IPS DF 4.7 (cell line): ENCODE measurements around the gene DIP2C.

Source experiments
- DNase-seq: peaks from one replicate; pipeline ENCODE4 v3.0.0-alpha.2; 2013; ENCODE audit warnings: low spot score; ENCODE audit errors: extremely low read depth

Gene DIP2C

DNA sequence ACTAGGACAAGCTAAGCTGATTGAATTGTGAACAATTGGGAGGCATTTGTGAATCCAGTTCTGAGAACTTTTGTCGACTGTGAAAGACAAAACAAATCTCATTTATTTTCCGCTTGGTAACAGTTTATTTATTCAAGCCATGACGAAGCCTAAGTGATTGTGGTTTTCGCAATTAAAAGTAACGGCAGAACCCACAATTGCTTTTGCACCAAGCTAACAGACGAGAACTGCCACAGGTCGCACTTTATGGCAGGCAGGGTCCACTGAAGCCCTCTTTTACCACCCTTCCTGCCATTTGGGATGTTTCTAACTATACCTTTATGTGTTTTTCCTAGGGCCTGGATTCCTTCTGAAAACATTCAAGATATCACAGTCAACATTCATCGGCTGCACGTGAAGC lies 443.0 kb downstream of the DIP2C start:
- no peak for DNase-seq

DNA sequence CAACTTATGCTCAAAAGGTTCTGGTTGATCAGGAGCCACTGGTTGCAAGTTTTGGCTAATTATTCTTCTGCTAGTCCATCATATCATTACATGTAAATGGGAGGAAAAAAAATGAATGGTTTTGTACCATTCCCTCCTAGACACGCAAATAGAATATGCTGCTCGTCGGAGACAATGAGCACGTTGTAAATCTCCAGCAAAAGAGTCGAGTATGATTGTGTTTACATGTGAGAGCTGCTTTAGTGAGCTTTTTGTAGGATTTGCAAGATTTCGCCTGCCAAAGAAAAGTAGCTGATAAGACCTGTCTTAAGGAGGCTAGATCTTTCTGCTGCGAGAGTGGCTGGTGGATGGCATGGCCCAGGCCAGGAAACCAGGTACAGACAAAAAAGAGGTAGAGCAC lies 445.2 kb downstream of the DIP2C start:
- no peak for DNase-seq

DNA sequence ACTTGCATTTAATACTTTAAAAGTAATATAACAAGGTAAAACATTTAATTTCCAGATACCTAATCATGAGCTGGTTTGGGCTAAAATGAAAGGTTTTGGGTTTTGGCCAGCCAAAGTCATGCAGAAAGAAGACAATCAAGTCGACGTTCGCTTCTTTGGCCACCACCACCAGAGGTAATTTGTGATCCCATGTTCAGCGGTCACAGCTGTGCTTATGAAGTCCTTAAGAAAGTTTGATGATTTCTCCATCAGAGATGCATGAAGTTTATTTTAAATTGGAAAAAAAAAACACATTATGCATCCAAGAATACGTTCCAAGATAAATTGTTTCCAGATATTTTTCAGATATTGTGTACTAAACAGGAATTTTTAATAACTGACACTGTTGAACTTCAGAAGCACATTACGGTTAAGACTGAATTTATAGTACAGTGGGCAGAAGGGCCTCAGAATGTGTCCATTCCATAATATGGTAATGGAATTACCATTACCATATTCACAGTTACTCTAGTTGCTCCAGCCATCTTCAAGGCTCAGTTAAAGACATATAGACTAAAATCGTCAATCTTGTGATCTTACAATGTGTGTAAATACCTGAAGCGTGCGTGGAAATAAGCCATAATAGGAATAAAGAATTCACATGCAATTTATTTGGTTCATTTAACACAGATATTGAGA lies 447.4 kb downstream of the DIP2C start:
- no peak for DNase-seq

DNA sequence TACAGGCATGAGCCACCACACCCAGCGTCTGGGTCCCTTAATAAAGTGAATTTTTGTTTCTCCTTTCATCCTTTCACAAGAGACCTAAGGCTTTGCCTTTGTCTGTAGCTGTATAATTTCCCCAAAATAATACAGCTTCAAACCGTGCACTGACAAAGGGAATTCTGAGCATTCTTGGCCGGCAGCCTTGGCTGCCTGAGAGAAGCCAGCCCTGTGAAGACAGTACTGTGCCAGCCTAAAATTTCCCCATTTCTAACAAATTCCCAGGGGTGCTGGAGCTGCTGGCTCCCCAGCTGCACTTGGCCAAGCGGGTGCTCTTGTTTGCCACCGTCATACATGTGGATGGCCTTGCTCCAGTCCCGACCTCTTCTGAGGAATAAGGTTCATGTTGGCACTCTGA lies 448.0 kb downstream of the DIP2C start:
- no peak for DNase-seq

DNA sequence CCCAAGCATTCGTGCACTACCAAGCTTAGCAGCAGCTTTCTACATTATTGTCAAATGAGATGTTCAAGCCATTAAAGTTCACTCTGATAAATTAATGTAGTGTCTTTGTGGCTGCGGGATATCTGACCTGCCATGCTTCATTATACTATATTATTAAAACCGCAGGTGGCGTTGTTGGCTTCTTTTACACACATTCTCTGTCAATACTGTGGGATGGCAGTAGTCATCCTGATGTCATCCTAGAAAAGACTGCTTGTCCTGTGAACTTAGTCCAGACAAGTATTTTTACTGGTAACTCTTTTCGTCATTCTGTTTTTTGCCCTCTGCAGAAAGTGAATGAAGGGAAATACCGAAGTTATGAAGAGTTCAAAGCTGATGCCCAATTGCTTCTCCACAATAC lies 450.4 kb downstream of the DIP2C start:
- no peak for DNase-seq

DNA sequence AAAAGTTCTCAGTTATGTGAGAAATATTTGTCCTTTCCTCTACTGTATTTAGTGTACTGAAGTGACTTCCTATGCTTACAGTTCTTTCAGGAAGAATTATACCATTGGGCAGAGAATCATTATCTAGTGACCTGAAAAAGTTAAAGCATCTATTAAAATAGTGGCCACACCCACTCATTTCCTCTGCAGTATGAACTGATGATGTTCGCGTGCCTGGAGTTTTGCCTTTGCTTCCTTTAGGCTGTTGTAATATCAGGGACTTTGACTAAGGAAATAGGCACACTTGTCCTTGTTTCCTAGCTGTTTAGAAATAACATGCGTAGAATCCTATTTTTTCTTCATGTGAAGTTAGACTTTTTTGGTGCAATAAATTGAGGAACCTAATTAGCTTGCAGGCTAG lies 453.6 kb downstream of the DIP2C start:
- DNase-seq, result no peak

DNA sequence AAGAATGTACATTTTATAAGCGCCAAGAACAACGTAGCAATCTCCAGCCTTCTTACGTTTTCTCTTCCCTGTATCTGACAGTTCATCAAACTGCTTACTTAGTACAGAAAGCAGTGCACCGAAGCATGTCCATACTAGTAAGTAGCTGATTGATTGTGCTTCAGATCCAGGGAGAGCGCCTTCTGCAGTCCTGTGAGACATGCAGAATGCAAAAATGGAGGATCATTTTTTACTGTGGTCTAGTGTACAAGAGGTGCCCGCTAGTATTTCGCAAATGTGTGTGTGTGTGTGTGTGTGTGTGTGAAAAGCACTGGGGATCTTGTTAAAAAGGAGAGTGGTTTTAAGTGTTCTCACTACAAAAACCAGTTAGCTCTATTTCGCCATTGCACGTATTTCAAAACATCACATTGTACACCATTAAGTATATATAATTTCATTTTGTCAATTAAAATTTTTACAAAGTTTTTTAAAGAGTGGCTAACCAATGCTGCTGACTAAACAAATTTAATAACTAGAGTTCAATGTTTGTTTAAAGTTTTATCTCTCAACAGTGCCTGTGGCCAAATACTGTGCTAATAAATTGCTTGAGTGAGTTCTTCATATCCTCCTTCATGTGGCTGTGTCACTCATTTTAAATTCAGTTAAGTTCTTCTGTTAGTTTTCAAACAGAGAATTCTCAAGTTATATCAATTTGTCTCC lies 454.6 kb downstream of the DIP2C start:
- DNase-seq, result no peak

DNA sequence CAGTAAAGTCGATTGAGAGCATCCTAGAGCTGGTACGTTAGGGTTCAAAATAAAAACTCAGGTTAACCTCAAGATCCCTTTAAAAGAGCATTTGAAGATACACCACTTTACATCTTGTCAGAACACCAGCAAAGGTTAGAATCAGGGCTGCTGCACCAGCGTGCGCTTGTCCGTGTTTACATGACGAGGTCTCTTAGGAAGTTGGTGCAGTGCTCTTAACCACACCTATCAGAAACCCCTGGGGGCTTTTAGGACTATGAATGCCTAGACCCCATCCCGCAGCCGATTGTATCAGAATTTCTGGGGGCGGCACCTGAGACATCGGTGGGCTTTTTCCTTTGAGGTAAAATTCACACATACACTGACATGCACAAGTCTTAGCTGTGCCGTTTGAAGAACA lies 456.6 kb downstream of the DIP2C start:
- no peak for DNase-seq

DNA sequence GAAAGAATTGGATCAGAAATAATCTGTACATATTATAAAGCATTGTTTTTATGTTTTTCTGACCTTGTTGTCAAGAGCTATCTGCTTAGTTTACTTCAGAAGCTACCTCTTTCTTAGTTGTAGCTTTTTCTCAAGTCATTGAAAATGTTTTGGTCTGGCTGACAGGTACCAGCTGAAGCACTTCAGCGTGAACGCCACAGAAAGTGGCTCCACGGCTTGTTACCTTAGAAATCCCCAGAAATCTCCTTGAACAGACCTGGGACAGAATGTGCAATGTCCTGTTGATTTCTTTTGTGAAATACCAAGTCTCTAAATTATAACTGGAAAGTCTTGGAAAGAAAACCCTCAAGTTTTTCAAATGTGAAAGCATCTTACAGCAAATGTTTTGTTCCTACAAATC lies 457.4 kb downstream of the DIP2C start:
- no peak for DNase-seq

DNA sequence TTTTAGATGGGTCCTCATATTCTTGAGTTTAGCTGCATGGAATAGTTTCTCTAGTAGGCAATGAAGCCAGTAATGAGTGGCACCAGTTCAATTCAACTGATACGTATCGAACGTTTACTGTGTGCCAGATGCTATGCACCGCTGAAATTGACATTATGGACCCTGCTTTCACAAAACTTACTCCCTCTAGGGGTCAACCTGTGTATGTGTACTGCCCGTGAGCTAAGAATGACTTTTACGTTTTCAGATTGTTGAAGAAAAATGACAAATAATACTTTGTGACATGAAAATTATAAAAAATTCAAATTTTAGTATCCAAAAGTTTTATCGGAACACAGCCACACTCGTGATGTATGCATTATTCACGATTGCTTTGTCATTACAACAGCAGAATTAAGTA lies 458.7 kb downstream of the DIP2C start:
- DNase-seq, result no peak

DNA sequence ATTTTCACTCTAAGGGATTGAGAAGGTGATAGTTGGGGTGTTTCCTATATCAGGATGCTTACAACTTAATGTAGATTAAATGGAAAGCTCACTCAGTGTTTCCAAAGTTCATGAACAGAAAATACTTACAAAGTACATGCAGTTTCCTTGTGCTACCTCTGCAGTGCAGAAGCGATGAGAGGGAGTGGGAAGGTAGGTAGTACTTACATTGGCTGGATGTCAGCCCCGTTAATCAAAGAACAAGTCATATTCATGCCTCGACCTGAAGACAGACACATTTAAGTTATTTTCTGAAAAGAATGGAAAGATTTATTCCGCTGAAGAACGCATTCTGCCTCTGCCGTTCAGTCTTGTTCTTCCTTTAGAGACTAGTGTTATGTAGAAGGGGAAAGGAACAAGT lies 461.1 kb downstream of the DIP2C start:
- no peak for DNase-seq

DNA sequence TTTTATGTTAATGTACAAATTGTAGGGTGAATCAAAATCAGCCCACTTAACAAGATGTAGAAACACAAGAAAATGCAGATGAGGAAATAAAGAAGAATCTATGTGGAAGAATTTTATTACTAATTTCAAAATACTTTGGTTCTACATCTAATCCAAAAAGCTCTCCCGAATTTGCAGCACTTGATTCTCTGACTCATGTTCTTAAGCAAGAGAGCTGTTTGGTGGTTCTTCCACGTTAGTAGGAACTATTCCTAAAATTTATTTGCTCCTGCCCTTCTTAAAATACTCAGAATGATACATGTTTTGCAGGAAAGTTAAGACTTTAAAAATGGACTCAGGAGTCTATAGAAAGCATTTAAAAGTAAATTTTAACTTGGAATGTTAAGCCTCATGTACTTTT lies 462.5 kb downstream of the DIP2C start:
- no peak for DNase-seq

DNA sequence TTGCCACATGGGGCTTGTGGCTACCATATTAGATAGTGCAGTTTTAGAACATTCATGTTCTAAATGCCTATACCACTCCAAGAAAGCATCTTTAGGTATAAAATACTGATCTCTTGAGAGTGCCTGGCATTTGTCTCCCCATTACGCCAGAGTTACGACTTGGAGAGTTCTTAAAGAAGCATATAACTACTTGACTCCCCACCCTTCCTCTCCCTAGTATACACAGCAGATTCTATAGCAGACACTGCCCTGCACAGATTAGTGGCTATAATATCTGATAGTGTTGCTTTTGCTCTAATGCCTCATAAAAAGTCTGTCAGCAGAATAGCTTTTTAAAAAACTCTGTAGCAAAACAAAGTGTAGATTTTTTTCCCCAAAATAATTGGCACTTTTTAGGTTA lies 463.4 kb downstream of the DIP2C start:
- no peak for DNase-seq

DNA sequence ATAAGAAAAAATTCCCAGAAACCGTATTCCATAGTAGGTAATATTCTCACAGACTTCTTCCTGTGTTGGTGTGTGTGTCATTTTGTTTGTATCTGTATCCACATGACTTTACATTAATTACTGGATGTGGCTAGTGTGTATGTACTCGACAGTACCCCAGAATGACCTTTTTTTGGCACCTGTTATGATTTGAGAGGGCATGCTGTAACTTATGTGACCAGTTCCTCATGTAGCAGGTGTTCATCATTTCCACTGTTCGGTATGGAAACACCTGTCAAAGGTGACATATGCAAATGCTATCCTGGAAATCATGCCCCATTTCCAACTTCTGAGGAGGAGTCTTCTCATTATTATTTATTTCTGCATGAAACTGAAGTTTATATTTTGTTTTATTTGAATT lies 464.9 kb downstream of the DIP2C start:
- DNase-seq, result no peak
